ENCODE data around the gene FOXP2.

GRCh38 chr7:114502454-114503254 lies 88.0 kb downstream of the FOXP2 start:
- TF ChIP-seq, protein P1, sequence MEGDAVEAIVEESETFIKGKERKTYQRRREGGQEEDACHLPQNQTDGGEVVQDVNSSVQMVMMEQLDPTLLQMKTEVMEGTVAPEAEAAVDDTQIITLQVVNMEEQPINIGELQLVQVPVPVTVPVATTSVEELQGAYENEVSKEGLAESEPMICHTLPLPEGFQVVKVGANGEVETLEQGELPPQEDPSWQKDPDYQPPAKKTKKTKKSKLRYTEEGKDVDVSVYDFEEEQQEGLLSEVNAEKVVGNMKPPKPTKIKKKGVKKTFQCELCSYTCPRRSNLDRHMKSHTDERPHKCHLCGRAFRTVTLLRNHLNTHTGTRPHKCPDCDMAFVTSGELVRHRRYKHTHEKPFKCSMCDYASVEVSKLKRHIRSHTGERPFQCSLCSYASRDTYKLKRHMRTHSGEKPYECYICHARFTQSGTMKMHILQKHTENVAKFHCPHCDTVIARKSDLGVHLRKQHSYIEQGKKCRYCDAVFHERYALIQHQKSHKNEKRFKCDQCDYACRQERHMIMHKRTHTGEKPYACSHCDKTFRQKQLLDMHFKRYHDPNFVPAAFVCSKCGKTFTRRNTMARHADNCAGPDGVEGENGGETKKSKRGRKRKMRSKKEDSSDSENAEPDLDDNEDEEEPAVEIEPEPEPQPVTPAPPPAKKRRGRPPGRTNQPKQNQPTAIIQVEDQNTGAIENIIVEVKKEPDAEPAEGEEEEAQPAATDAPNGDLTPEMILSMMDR (IDR thresholded peaks at IDR 0.05; ENCODE audit: extremely low read depth in 1 of 2, insufficient read depth in 1 of 2, low read depth in 1 of 2, low read length in 2 of 2) = no peak
- TF ChIP-seq POLR2A (IDR thresholded peaks at IDR 0.05; ENCODE audit: low read depth, low read length) = no peak

All from endothelial cell of umbilical vein (primary cell).